Activated naive CD8-positive, alpha-beta T cell (primary cell): Measurements from ENCODE around the gene KCTD5.
"Not testable (repeated sequence)": the region's sequence is repeated elsewhere in the genome, so short reads cannot be mapped to it uniquely, and the experiment has no call there.

ENCODE experiments used
- H3K27ac Mint-ChIP-seq: one replicate; pipeline ENCODE4 v1.8.0; 2021; ENCODE audit warnings: mixed read lengths
- H3K27me3 Mint-ChIP-seq: one replicate; pipeline ENCODE4 v1.8.0; 2021; ENCODE audit warnings: mixed read lengths
- H3K36me3 Mint-ChIP-seq: one replicate; pipeline ENCODE4 v1.8.0; 2021; ENCODE audit warnings: mixed read lengths
- H3K4me1 Mint-ChIP-seq: one replicate; pipeline ENCODE4 v1.8.0; 2021; ENCODE audit warnings: low read depth, mixed read lengths
- H3K4me3 Mint-ChIP-seq: one replicate; pipeline ENCODE4 v1.8.0; 2021; ENCODE audit warnings: mild to moderate bottlenecking, mixed read lengths
- H3K9me3 Mint-ChIP-seq: one replicate; pipeline ENCODE4 v1.8.0; 2021; ENCODE audit warnings: low read depth, mixed read lengths

KCTD5 gene, protein sequence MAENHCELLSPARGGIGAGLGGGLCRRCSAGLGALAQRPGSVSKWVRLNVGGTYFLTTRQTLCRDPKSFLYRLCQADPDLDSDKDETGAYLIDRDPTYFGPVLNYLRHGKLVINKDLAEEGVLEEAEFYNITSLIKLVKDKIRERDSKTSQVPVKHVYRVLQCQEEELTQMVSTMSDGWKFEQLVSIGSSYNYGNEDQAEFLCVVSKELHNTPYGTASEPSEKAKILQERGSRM

DNA sequence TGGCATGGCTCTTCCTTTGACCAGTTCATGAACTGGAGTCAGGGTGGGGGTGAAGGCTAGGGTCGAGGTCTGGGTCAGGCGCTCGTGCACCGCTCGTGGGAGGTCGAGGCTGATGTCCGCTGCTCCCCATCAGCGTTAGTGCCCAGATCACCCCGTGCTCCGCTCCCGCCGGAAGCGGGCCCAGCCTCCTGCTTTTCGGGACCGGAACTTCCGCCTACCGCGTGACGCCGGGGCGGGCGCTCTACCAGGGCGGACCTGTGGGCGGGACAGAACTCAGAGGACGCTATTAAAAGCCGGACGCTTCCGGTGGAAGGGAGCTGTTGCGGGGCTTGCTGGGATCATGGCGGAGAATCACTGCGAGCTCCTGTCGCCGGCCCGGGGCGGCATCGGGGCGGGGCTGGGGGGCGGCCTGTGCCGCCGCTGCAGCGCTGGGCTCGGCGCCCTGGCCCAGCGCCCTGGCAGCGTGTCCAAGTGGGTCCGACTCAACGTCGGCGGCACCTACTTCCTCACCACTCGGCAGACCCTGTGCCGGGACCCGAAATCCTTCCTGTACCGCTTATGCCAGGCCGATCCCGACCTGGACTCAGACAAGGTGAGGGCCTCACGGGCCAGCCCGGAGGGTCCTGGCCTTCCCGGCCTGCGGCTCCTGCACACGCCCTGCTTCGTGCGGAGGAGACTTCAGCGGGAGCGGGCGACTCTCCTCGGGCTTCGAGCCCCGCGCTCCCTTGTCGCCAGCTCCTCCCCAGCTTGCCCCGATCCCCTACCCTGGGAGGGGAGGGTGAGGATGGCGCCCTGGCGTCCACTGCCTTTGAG, at the start of gene KCTD5:
TSS of gene KCTD5 (plus strand) at position 315 of the 813 bp plus-strand sequence. CDS start at position 341, 26 bp downstream.
- H3K27ac Mint-ChIP-seq, result peak within 1 kb of the TSS; percentile 96
- no peaks in the 10 kb centered on the region for H3K9me3 Mint-ChIP-seq
- peaks cover 24% of the 10 kb centered on the region for H3K4me1 Mint-ChIP-seq
- peaks cover 2% of the 10 kb centered on the region for H3K36me3 Mint-ChIP-seq
- H3K4me3 Mint-ChIP-seq, result peak within 1 kb of the TSS; percentile 98
- H3K27me3 Mint-ChIP-seq, result no peaks in the 10 kb centered on the region

DNA sequence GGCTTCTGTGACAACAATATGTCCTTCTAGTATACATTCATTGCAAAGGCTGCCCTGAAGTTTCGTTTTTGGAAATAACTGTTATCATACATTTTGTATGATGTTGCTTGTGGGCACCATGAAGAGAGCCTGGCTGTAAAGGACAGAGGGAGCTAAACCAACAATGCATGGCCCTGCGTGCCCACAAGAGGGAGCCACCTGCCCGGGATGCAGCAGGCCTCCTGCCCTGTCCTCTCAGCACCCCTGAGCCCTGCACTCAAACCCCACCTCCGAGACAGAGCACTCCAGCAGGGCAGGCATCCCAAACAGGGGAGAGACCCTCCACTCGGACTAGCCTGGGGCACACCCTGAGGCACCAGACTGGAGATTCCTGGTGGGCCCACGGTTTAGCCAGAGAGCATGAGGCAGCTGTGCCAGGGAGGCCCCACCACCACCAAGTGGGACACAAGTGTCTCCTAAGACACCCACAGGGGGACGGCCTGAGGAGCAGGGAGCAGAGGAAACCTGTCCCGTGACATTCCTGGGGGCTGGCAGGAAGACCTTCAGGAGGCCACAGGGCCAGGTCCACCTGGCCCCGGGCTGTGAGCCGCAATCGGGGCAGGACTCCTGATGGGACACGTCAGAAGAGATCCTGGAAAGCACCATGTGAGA, 43.1 kb upstream of the KCTD5 start:
- not testable (repeated sequence) for H3K27ac Mint-ChIP-seq, H3K4me1 Mint-ChIP-seq, H3K9me3 Mint-ChIP-seq, H3K4me3 Mint-ChIP-seq, H3K36me3 Mint-ChIP-seq, H3K27me3 Mint-ChIP-seq

DNA sequence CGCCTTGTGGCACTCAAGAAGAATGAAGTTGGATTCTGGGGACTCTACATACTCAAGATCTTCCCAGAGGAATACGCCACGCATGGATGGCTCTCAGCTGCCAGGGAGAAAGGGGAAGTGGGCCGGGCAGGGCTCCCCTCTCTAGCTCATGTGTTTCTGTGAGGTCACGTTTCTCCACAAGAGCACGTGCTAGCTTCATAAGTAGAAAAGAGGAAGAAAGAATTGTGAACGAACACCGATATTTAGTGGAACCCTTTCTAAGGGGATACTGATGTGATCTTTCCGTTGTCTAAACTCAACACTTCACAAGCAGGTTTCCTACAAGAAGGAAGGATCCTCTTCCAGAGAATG, 42.6 kb upstream of the KCTD5 start:
- H3K27ac Mint-ChIP-seq, H3K9me3 Mint-ChIP-seq, H3K36me3 Mint-ChIP-seq, H3K4me3 Mint-ChIP-seq, H3K4me1 Mint-ChIP-seq, H3K27me3 Mint-ChIP-seq: not testable (repeated sequence)

DNA sequence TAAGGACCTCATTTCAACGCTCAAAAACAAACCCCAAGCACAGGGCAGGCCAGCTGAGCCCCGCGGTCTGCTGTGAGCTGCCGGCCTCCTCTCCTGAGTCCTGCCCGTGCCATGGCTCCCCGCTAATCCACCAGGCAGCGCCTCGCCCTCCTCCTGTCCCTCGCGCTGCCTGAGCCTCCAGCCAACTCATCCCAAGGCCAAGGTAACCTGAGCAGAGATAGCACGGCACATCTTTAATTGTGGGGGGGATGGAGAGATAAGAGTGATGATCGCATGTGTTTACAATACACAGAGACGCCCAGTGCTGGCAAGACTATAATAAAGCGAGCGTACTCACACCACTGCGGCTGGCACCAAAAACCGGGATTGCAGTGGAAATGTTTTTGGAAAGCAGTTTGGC, 39.8 kb upstream of the KCTD5 start:
- not testable (repeated sequence) for H3K9me3 Mint-ChIP-seq, H3K27me3 Mint-ChIP-seq, H3K27ac Mint-ChIP-seq, H3K4me1 Mint-ChIP-seq, H3K4me3 Mint-ChIP-seq, H3K36me3 Mint-ChIP-seq

DNA sequence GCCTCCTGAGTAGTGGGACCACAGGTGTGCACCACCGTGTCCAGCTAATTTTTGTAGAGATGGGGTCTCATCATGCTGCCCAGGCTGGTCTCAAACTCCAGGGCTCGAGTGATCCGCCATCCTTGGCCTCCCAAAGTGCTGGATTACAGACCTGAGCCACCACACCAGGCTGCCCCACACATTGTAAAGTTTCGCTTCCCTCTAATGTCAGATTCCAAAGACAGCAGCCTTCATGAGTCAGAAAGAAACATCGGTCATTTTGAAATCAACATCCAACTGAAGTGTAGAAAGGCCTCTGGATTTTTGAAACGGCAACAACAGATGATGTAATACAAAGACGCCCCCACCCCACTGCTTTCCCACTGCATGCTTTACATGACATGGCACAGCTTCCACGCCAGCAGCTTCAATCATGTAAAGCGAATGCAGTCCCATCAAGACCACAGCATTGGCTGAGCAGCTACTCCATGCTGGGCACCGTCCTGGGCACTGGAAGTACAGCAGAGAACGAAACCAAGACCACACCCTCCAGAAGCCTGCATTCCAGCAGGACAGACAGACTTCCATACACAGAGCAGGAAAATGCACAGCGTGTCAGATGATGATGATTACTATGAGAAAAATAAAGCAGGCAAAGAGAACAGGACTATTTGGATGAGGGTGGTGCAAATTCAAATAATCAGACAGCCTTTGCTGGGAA, 37.4 kb upstream of the KCTD5 start:
- H3K27me3 Mint-ChIP-seq, H3K4me1 Mint-ChIP-seq, H3K4me3 Mint-ChIP-seq, H3K27ac Mint-ChIP-seq, H3K36me3 Mint-ChIP-seq, H3K9me3 Mint-ChIP-seq: not testable (repeated sequence)

DNA sequence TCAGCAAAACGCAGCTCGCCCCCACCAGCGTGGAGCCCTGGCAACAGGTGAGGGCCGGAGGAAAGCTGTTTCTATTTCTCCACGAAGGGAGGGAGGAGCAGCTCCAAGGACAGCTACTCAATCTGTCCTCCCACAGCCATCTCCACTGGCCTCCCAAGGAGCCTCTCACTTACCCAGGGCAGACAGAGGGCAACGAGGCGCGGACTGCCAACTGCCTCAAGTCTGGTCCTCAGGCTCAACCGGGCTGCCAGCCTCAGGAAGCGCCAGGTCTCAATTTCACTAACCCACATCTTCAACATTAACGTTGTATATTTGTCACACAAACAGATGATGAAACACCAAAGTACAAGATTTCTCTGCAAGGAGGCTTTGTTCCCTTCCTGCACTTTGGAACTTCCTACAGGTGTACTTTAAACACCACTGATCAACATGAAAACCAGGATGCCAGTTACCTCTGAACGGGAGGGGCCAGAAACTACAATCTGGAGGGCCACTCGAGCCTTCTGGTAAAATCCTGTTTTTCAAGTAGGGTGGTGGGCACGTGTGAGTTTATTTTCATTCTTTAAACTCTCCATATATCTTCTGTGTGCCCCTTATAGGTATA, 31.0 kb upstream of the KCTD5 start:
- H3K36me3 Mint-ChIP-seq, H3K27ac Mint-ChIP-seq, H3K27me3 Mint-ChIP-seq: not testable (repeated sequence)

DNA sequence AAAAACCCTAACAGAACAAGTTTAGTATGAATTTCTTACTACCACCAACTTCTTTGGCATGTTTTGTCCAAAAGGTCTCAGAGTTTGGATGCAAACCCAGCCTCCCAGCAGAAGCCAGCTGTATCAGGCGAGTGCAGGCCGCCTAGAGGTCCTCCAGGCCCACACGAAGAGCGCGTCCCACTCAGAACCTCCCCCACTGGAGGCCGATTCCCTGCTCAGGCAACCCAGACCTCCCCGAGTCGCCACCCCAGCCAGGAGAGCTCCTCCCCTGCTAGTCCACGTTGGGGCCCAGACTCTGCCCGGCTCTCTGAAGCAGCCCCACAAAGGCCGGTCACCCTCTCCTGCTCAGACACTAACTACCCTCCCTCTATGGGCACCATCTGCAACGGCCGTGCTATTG, 28.4 kb upstream of the KCTD5 start:
- H3K27ac Mint-ChIP-seq, result not testable (repeated sequence)

More for the DNA sequence above, 31.0 kb upstream of the KCTD5 start:
- H3K4me1 Mint-ChIP-seq, H3K4me3 Mint-ChIP-seq, H3K9me3 Mint-ChIP-seq: not testable (repeated sequence)

DNA sequence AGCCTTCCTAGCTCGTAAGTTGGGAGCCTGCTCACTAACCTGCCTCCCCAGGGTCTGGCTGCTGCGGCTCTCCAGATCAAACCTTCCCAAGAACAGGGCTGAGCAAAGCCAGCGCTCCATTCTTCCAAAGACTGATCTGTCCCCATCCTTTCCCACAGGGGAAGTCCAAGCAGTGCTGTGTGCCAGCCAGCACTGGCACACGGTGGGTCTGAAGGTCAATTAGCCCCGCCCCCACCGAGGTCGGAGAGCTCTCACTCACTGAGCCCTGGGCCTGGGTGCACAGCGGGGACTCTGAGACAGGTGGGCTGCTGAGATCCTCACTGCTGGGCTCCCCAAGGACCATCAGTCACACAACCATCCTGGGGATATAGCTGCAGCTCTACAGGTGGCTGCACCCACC, 27.4 kb upstream of the KCTD5 start:
- H3K36me3 Mint-ChIP-seq, H3K27me3 Mint-ChIP-seq, H3K4me1 Mint-ChIP-seq, H3K27ac Mint-ChIP-seq, H3K9me3 Mint-ChIP-seq, H3K4me3 Mint-ChIP-seq: not testable (repeated sequence)

More for the DNA sequence above, 28.4 kb upstream of the KCTD5 start:
- H3K9me3 Mint-ChIP-seq, H3K4me1 Mint-ChIP-seq, H3K36me3 Mint-ChIP-seq, H3K27me3 Mint-ChIP-seq, H3K4me3 Mint-ChIP-seq: not testable (repeated sequence)

DNA sequence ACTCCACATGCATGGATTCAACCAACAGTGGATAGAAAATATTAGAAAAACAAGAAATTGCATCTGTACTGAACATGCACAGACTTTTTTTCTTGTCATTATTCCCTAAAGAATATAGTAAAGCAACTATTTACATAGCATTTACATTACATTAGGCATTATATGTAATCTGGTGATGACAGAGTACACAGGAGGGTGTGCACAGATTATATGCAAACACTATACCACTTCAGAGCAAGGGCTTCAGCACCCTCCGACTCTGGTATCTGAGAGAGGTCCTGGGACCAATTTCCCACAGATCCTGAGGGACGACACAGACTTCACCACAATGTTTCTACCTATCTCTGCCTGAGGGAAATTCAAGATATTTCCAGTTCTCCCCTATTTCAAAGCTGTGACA, 25.3 kb upstream of the KCTD5 start:
- no peaks in the 10 kb centered on the region for H3K9me3 Mint-ChIP-seq
- no peaks in the 10 kb centered on the region for H3K27me3 Mint-ChIP-seq
- H3K4me3 Mint-ChIP-seq, result no peak overlapping the region
- no peaks in the 10 kb centered on the region for H3K36me3 Mint-ChIP-seq
- peaks cover 14% of the 10 kb centered on the region for H3K4me1 Mint-ChIP-seq
- H3K27ac Mint-ChIP-seq, result no peak overlapping the region

DNA sequence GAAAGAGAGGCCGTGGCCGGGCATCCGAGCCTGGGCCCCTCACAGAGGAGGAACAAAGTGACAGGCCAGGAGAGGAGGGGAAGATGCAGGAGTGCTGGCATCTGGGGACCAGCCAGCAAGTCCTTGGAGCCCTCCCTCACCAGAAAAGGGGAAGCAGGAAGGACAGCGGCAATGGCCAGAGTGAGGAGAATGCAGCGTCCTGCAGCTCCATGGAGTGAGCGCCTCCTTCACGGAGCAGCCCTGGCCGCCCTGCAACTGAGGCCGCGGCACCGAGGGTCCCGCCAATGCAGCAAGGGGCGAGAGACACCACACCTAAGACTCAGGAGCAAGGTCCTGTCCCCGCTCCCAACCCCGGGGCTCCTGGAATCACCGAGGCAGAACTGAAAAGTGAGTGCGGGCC, 24.5 kb upstream of the KCTD5 start:
- not testable (repeated sequence) for H3K4me3 Mint-ChIP-seq, H3K9me3 Mint-ChIP-seq

DNA sequence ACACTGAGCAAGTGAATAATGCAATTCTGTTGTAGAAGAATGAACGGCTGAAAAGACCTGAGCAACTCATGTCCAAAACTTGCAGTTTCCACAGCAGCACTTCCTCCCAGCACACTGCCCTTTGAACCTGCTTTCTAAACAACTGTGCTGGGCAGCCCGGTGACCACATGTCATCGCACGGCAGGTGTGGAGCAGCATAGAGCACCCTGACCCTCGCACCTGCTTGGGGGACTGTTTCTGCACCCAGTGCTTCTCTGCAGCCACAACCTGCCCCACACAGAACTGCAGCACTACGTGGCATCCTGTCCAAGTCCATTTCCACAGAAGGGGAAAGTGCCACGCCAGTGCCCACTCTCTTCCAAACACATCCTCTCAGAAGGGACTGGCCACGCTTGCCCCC, 22.8 kb upstream of the KCTD5 start:
- H3K36me3 Mint-ChIP-seq, H3K27me3 Mint-ChIP-seq, H3K4me3 Mint-ChIP-seq, H3K9me3 Mint-ChIP-seq, H3K27ac Mint-ChIP-seq: not testable (repeated sequence)
- peaks cover 30% of the 10 kb centered on the region for H3K4me1 Mint-ChIP-seq

More for the DNA sequence above, 24.5 kb upstream of the KCTD5 start:
- H3K27ac Mint-ChIP-seq, H3K36me3 Mint-ChIP-seq, H3K27me3 Mint-ChIP-seq: not testable (repeated sequence)
- H3K4me1 Mint-ChIP-seq, result peaks cover 14% of the 10 kb centered on the region

DNA sequence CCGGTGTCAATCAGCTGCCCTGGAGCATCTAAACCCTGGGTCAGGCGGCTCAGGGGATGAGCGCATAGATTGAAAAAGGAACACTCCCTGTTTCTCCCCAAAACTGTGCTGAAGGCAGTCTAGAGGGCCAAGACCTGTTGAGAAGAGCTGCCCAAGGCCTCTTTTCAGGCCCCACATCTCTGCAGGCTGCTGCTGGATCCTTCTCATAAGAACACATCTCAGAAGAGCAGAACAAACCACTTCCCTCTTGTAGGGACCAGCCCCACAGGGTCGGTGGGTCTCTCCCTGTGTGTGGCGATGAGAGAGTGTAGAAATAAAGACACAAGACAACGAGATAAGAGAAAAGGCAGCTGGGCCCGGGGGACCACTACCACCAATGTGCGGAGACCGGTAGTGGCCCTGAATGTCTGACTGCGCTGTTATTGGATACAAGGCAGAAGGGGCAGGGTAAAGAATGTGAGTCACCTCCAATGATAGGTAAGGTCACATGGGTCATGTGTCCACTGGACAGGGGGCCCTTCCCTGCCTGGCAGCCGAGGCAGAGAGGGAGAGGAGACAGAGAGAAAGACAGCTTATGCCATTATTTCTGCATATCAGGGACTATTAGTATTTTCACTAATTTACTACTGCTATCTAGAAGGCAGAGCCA, 22.2 kb upstream of the KCTD5 start:
- not testable (repeated sequence) for H3K4me3 Mint-ChIP-seq, H3K9me3 Mint-ChIP-seq, H3K27ac Mint-ChIP-seq, H3K36me3 Mint-ChIP-seq, H3K27me3 Mint-ChIP-seq
- peaks cover 30% of the 10 kb centered on the region for H3K4me1 Mint-ChIP-seq

DNA sequence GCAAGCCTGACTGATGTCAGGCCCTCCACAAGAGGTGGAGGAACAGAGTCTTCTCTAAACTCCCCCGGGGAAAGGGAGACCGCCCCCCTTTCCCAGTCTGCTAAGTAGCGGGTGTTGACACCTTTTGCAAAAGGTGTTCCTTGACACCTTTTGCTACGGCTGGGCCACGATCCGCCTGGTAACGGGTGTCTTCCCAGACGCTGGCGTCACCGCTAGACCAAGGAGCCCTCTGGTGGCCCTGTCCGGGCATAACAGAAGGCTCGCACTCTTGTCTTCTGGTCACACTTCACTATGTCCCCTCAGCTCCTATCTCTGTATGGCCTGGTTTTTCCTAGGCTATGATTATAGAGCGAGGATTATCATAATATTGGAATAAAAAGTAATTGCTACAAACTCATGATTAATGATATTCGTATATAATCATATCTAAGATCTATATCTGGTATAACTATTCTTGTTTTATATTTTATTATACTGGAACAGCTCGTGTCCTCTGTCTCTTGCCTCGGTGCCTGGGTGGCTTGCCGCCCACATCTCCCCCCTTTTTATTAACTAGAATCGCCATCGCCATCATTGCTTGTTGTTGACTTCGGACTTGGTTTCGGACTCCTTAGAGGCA, 21.5 kb upstream of the KCTD5 start:
- H3K27ac Mint-ChIP-seq, H3K9me3 Mint-ChIP-seq, H3K36me3 Mint-ChIP-seq, H3K4me3 Mint-ChIP-seq, H3K27me3 Mint-ChIP-seq: not testable (repeated sequence)
- peaks cover 30% of the 10 kb centered on the region for H3K4me1 Mint-ChIP-seq
